ENCODE measurements around the gene PPIL6.

PPIL6 gene

DNA sequence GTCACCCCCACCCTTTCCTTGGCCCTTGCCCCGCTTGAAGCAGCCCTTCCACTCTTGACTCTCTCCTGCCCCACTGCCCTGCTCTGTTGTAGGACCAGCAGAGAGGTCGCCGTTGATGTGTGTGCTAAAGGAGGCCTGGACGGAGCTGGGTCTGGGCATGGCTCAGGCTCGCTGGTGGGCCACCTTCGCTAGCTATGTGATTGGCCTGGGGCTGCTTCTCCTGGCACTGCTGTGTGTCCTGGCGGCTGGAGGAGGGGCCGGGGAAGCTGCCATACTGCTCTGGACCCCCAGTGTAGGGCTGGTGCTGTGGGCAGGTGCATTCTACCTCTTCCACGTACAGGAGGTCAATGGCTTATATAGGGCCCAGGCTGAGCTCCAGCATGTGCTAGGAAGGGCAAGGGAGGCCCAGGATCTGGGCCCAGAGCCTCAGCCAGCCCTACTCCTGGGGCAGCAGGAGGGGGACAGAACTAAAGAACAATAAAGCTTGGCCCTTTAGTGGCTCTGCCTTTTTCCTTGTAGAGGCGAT is 3.1 kb upstream of the PPIL6 start:
- TF ChIP-seq, protein P1, sequence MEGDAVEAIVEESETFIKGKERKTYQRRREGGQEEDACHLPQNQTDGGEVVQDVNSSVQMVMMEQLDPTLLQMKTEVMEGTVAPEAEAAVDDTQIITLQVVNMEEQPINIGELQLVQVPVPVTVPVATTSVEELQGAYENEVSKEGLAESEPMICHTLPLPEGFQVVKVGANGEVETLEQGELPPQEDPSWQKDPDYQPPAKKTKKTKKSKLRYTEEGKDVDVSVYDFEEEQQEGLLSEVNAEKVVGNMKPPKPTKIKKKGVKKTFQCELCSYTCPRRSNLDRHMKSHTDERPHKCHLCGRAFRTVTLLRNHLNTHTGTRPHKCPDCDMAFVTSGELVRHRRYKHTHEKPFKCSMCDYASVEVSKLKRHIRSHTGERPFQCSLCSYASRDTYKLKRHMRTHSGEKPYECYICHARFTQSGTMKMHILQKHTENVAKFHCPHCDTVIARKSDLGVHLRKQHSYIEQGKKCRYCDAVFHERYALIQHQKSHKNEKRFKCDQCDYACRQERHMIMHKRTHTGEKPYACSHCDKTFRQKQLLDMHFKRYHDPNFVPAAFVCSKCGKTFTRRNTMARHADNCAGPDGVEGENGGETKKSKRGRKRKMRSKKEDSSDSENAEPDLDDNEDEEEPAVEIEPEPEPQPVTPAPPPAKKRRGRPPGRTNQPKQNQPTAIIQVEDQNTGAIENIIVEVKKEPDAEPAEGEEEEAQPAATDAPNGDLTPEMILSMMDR (IDR thresholded peaks at IDR 0.05) = no peak
- no peak overlapping the region for H3K4me3 ChIP-seq
- H3K27ac ChIP-seq = no peak overlapping the region
- DNase-seq (ENCODE audit: low spot score) = no peak

DNA sequence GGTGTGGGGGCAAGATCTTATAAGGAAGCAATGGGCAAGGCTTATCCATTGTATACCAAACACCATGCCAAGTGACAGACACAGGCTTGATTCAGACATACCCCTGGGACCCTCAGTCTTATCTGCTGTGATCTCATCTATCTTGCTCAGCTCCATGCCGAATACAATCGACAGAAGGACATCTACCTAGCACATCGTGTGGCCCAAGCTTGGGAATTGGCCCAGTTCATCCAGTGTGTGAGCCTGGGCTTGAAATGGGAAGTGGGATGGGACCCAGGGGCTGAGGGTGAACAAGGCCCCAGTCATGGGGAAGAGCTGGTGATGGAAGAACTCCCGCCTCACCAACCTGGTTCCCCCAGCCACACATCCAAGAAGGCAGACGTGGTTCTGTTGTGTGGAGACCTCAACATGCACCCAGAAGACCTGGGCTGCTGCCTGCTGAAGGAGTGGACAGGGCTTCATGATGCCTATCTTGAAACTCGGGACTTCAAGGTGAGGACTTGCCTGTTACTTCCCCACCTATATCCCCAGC is 2.0 kb upstream of the PPIL6 start:
- TF ChIP-seq, protein P1 (IDR thresholded peaks at IDR 0.05) = no peak
- H3K4me3 ChIP-seq = no peak overlapping the region
- no peak for DNase-seq (ENCODE audit: low spot score)
- peak overlapping the region in 1 of 2 donors; percentile 93 for H3K27ac ChIP-seq

DNA sequence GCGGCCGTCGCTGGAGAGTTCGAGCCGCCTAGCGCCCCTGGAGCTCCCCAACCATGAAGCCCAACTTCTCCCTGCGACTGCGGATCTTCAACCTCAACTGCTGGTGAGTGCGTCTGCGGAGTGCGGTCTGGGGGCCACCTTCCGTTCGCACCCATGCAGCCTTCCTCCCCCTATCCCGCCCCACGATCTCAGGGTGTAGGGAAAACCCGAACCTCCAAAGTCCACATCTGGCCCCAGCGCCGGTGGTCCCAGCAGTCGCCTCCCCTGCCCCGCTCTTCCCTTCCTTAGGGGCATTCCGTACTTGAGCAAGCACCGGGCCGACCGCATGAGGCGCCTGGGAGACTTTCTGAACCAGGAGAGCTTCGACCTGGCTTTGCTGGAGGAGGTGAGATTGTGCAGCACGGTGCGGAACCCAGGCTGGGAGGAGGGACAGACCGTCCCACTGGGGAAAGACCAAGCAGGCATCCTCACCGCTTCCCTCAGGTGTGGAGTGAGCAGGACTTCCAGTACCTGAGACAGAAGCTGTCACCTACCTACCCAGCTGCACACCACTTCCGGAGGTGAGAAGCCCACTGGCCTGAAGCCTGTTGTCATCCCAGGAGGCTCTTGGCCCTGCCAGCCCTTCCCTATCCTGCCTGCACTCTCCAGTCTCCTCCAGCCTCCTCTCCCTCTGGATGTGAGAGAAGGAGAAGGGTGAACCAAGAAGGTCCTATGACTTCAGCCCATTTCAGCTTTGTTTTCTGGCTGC is 815 bp upstream of the PPIL6 start:
- Histone ChIP-seq H3K4me3 (peak overlapping the region; percentile 91), H3K27ac (peak overlapping the region; percentile 75 to 93)
- DNase-seq (ENCODE audit: low spot score) = no peak
- TF ChIP-seq, protein P1 (IDR thresholded peaks at IDR 0.05) = no peak

DNA sequence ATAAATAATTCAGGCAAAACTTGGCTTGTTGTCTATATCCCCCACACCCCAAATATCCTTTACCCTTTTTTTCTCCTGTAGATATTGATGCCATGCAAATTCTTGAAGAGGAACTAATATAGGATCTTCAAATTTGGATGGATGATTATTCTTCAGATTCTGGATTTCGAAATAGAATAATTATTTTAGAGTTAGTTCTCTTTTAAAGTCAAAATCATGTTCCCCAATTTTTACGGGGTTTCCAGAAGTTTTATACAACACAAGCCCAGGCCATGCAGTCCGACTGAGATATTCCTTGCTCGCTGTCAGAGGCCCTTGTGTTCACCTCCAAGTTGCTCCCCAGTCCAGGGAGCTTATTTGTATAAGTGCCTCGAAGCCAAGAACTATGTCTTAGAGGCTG is 4.4 kb downstream of the PPIL6 start:
- TF ChIP-seq, protein P1 (IDR thresholded peaks at IDR 0.05) = no peak
- no peak for DNase-seq (ENCODE audit: low spot score)
- no peak overlapping the region for H3K4me3 ChIP-seq

DNA sequence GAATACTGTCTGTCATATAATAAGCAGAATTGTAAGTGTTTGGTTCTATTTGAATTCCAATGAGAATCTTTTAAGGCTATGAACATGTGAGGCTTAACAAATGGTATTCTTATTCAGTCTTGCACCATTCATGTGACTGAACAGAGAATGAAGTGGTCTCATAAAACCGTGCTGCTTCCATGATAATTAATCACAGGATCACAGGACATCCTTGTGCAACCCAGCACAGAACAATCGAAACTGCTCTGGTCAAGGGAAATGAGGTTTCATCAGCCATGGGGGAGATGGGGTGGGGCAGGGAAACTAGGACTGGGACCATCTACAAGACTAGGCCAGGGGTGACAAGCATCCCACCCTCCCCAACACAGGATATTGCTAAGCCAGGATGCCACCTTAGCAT is 6.0 kb downstream of the PPIL6 start:
- Histone ChIP-seq H3K4me3 (no peak overlapping the region), H3K27ac (no peak overlapping the region)
- no peak for DNase-seq (ENCODE audit: low spot score)
- TF ChIP-seq, protein P1 (IDR thresholded peaks at IDR 0.05) = no peak

More for the DNA sequence above, 4.4 kb downstream of the PPIL6 start:
- H3K27ac ChIP-seq = no peak overlapping the region

DNA sequence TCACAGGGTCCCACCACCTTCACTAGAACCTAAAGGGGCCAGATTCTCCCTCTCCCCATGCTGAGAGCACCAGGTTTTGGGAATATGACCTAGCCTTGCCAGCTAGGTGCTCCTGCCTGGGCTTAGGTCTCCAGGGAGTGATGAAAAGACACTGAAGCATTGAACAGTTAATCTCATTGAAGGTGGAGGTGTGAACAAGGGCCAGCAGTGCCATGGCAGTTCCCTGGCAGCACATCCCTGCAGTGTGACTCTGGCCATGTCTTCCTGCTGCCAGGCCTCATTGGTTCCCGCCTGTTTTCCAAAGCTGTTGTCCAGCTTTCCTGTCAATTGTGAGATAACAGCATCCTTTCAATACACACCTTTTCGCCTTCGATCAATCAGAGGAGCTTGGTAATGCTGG is 10.9 kb downstream of the PPIL6 start:
- no peak for DNase-seq (ENCODE audit: low spot score)
- Histone ChIP-seq H3K27ac (no peak overlapping the region), H3K4me3 (no peak overlapping the region)
- TF ChIP-seq, protein P1 (IDR thresholded peaks at IDR 0.05) = no peak
